ENCODE results near the gene SGCA. TPM values are rescaled to one million over a fixed set of nuclear protein-coding genes. Genes with fewer than 3 reads are reported as not detected.

Gene SGCA
- total RNA-seq, 1 donor from 2014 or later, result 1.7 TPM

DNA sequence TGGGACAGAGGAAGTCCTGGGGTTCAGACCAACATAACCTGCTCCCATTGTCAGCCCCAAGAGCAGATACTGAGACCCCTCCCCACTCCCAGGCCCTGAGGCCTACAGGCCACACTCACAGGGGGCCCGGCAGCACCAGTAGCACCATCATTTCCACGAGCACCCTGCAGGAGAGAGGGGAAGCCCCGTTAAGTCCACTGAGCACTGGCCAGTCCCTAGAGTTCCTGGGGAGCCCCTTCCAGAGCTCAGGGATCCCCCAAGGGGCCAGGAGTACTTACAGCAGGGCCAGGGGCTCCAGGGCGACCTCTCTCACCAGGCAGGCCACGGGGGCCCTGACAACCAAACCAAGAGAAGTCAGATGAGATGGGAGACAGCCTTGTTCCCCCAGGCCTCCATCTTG lies 30.2 kb downstream of the SGCA start:
- no peak overlapping the region for H3K27ac Mint-ChIP-seq
- H3K27me3 Mint-ChIP-seq, result peaks cover 15% of the 10 kb centered on the region
- H3K36me3 Mint-ChIP-seq (ENCODE audit: low read depth), result peaks cover 1% of the 10 kb centered on the region
- TF ChIP-seq, protein P1, sequence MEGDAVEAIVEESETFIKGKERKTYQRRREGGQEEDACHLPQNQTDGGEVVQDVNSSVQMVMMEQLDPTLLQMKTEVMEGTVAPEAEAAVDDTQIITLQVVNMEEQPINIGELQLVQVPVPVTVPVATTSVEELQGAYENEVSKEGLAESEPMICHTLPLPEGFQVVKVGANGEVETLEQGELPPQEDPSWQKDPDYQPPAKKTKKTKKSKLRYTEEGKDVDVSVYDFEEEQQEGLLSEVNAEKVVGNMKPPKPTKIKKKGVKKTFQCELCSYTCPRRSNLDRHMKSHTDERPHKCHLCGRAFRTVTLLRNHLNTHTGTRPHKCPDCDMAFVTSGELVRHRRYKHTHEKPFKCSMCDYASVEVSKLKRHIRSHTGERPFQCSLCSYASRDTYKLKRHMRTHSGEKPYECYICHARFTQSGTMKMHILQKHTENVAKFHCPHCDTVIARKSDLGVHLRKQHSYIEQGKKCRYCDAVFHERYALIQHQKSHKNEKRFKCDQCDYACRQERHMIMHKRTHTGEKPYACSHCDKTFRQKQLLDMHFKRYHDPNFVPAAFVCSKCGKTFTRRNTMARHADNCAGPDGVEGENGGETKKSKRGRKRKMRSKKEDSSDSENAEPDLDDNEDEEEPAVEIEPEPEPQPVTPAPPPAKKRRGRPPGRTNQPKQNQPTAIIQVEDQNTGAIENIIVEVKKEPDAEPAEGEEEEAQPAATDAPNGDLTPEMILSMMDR (IDR thresholded peaks at IDR 0.05), result no peak
- intact Hi-C loops (cut with micrococcal nuclease), result no loop called here
- CTCF ChIA-PET, result interaction anchor here (3.5 to 4.4 kb wide), 2 partner anchors 18 to 27 kb away, joined by 22 to 86 read pairs; no protein-coding TSS in a partner anchor
- ATAC-seq (ENCODE audit: low read depth), result no peak
- no peak for DNase-seq
- peaks cover 45% of the 10 kb centered on the region for H3K4me1 Mint-ChIP-seq
- no peak overlapping the region for H3K4me3 Mint-ChIP-seq
- POLR2A ChIA-PET, result interaction anchor here (0.5 to 2.6 kb wide), 2 partner anchors 26 to 454 kb away, joined by 3 to 16 read pairs; no protein-coding TSS in a partner anchor
- H3K9me3 Mint-ChIP-seq, result no peaks in the 10 kb centered on the region

DNA sequence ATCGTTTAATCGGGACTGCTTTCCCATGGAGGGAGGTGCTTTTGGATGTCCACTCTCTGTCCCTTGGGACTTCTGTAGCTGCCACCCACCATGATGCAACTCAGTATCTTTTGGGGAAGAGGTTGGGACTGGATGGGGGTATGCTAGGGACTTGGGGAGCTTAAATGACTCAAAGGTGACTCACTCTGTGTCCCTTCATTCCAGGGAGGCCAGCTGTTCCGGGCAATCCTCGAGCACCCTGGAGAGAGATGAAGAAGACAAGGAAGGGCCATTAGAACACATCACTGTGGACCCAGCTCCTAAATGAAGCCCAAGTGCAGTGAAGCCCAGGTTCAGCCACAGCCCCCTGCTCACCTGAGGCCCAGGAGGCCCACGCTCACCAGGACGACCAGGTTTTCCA lies 31.0 kb downstream of the SGCA start:
- intact Hi-C loops (cut with micrococcal nuclease), result no loop called here
- POLR2A ChIA-PET, result interaction anchor here (0.6 to 2.6 kb wide), 5 partner anchors 12 to 986 kb away, joined by 3 to 16 read pairs (median 3); partner anchors contain the start of genes ABI3 and SAMD14
- no peak overlapping the region for H3K27ac Mint-ChIP-seq
- H3K4me3 Mint-ChIP-seq, result no peak overlapping the region
- peaks cover 17% of the 10 kb centered on the region for H3K27me3 Mint-ChIP-seq
- DNase-seq (no peak), ATAC-seq (ENCODE audit: low read depth) (no peak)
- CTCF ChIA-PET, result interaction anchor here (1.8 to 4.4 kb wide), 6 partner anchors 19 to 103 kb away, joined by 4 to 86 read pairs (median 10); no protein-coding TSS in a partner anchor
- H3K4me1 Mint-ChIP-seq, result peaks cover 49% of the 10 kb centered on the region
- TF ChIP-seq, protein P1 (IDR thresholded peaks at IDR 0.05), result no peak
- no peaks in the 10 kb centered on the region for H3K9me3 Mint-ChIP-seq
- peaks cover 1% of the 10 kb centered on the region for H3K36me3 Mint-ChIP-seq (ENCODE audit: low read depth)

DNA sequence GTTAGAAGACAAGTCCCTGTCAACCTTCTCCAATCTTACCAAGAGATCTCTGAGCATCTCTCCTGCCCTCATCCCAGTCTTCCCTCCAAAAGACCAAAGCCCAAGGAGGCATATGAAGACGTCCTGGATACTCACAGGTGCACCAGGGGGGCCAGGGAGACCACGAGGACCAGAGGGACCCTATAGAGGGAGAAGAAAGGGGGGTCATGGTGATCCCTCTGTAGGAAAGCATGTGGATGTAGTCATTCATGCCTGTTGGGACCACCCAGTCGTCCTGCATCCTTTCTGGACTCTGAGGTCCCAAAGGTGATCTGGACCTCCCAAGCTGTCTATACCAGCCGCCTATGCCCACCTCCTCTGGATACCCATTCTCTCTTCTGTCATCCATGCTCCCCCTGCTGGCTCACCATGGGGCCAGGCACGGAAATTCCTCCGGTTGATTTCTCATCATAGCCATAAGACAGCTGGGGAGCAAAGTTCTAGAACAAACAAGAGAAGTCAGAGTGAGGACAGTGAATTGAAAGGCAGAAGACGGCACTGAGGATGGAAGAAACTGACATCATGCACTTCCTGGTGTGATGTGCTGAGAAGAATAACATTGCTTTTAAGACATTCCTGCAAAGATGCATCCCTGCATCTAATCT lies 32.3 kb downstream of the SGCA start:
- ATAC-seq (ENCODE audit: low read depth) (no peak), DNase-seq (peak; percentile 53)
- peaks cover 36% of the 10 kb centered on the region for H3K4me1 Mint-ChIP-seq
- TF ChIP-seq, protein P1 (IDR thresholded peaks at IDR 0.05), result no peak
- peaks cover under 1% of the 10 kb centered on the region for H3K36me3 Mint-ChIP-seq (ENCODE audit: low read depth)
- no peak overlapping the region for H3K27ac Mint-ChIP-seq
- POLR2A ChIA-PET, result interaction anchor here (0.5 to 1.1 kb wide), 2 partner anchors 29 to 51 kb away, joined by 5 to 6 read pairs; no protein-coding TSS in a partner anchor
- peaks cover 30% of the 10 kb centered on the region for H3K27me3 Mint-ChIP-seq
- intact Hi-C loops (cut with micrococcal nuclease), result loop anchor here (1.0 to 2.0 kb wide), 2 partner anchors 29 to 49 kb away; no protein-coding TSS in a partner anchor
- CTCF ChIA-PET, result interaction anchor here (0.6 to 4.4 kb wide), 12 partner anchors 10 to 104 kb away, joined by 4 to 86 read pairs (median 6); no protein-coding TSS in a partner anchor
- peak overlapping the region; percentile 66 for H3K4me3 Mint-ChIP-seq
- no peaks in the 10 kb centered on the region for H3K9me3 Mint-ChIP-seq

DNA sequence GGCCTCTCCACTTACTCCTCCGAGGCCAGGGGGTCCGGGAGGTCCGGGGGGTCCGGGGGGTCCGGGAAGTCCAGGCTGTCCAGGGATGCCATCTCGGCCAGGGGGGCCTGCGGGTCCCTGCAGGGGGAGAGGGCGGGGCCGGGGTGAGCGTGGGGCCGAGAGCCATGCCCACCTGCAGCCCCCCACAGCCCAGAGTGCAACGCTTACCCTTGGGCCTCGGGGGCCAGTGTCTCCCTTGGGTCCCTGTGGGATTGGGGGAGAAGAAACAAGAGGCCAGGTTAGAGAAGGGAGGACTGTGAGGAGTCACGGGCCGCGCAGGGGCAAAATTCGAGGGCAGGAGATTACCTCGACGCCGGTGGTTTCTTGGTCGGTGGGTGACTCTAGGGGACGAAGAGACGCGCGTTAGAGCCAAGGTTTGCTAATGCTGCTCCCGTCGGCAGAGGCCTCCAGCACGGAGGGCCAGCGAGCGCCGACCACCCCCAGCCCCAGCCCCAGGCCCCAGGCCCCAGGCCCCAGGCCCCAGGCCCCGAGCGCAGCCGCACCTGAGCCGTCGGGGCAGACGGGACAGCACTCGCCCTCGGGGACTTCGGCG lies 33.5 kb downstream of the SGCA start:
- H3K4me3 Mint-ChIP-seq, result peak overlapping the region; percentile 80
- peak overlapping the region; percentile 30 for H3K27ac Mint-ChIP-seq
- peaks cover 36% of the 10 kb centered on the region for H3K27me3 Mint-ChIP-seq
- CTCF ChIA-PET, result interaction anchor here (1.0 to 5.7 kb wide), 13 partner anchors 8 to 163 kb away, joined by 3 to 98 read pairs (median 11); partner anchors contain the start of genes SAMD14 and TMEM92
- intact Hi-C loops (cut with micrococcal nuclease), result loop anchor here (2.0 kb wide), 1 partner anchor 51 kb away; no protein-coding TSS in a partner anchor
- H3K36me3 Mint-ChIP-seq (ENCODE audit: low read depth), result no peaks in the 10 kb centered on the region
- POLR2A ChIA-PET, result interaction anchor here (0.7 to 1.6 kb wide), 6 partner anchors 9 to 197 kb away, joined by 4 to 13 read pairs (median 6); partner anchors contain the start of gene TMEM92
- H3K4me1 Mint-ChIP-seq, result peaks cover 27% of the 10 kb centered on the region
- no peaks in the 10 kb centered on the region for H3K9me3 Mint-ChIP-seq
- TF ChIP-seq, protein P1 (IDR thresholded peaks at IDR 0.05), result no peak
- ATAC-seq (ENCODE audit: low read depth) (no peak), DNase-seq (no peak)

All from activated B cell treated with CpG ODN at 0.5 μM for 24 hours (primary cell).